Stimulated activated CD8-positive, alpha-beta memory T cell treated with anti-CD3 and anti-CD28 coated beads, Interleukin-12 subunit alpha, Interleukin-12 subunit beta, amount 100 ng/mL, for 1 hour (primary cell): Measurements from ENCODE around the gene MRM3.
"Not testable (repeated sequence)": the region's sequence is repeated elsewhere in the genome, so short reads cannot be mapped to it uniquely, and the experiment has no call there.

ENCODE experiments used
- DNase-seq: peaks from one replicate; pipeline ENCODE4 v3.0.0-alpha.2; 2020; ENCODE audit warnings: low read depth

MRM3 gene

GRCh38 chr17:755319-755961 is 26.7 kb upstream of the MRM3 start:
- DNase-seq, result not testable (repeated sequence)

- not testable (repeated sequence) for DNase-seq
Observed at GRCh38 chr17:756010-756567, 26.1 kb upstream of the MRM3 start.

GRCh38 chr17:759964-760363 is 22.2 kb upstream of the MRM3 start:
- DNase-seq, result no peak

GRCh38 chr17:760371-760770 is 21.8 kb upstream of the MRM3 start:
- DNase-seq, result no peak

GRCh38 chr17:767076-767475 is 15.1 kb upstream of the MRM3 start:
- no peak for DNase-seq

- no peak for DNase-seq
Observed at GRCh38 chr17:773016-773415, 9.1 kb upstream of the MRM3 start.

GRCh38 chr17:773467-774312 is 8.5 kb upstream of the MRM3 start:
- no peak for DNase-seq

- DNase-seq, result no peak
Observed at GRCh38 chr17:774313-774584, 7.9 kb upstream of the MRM3 start.

GRCh38 chr17:778096-778495 is 4.1 kb upstream of the MRM3 start:
- no peak for DNase-seq

- DNase-seq, result no peak
Observed at GRCh38 chr17:784143-784542, 2.0 kb downstream of the MRM3 start.

GRCh38 chr17:785901-786300 is 3.7 kb downstream of the MRM3 start:
- DNase-seq, result not testable (repeated sequence)

GRCh38 chr17:787641-788221 is 5.6 kb downstream of the MRM3 start:
- DNase-seq, result no peak

- no peak for DNase-seq
Observed at GRCh38 chr17:788551-788950, 6.4 kb downstream of the MRM3 start.

GRCh38 chr17:789160-789840 is 7.1 kb downstream of the MRM3 start:
- no peak for DNase-seq

GRCh38 chr17:789931-790873 is 8.0 kb downstream of the MRM3 start:
- DNase-seq, result not testable (repeated sequence)

- not testable (repeated sequence) for DNase-seq
Observed at GRCh38 chr17:790874-791247, 8.7 kb downstream of the MRM3 start.

- no peak for DNase-seq
Observed at GRCh38 chr17:791829-792228, 9.7 kb downstream of the MRM3 start.

GRCh38 chr17:792277-792676 is 10.1 kb downstream of the MRM3 start:
- no peak for DNase-seq

- peak; percentile 5 for DNase-seq
Observed at GRCh38 chr17:794876-795275, 12.7 kb downstream of the MRM3 start.

- DNase-seq, result no peak
Observed at GRCh38 chr17:795276-795675, 13.1 kb downstream of the MRM3 start.

- DNase-seq, result no peak
Observed at GRCh38 chr17:795721-796120, 13.6 kb downstream of the MRM3 start.
